Stimulated activated CD8-positive, alpha-beta memory T cell treated with anti-CD3 and anti-CD28 coated beads, Interleukin-4, amount 100 ng/mL, for 1 hour (primary cell): ENCODE results near the gene PRSS23.

Experiments used
- DNase-seq, 2 donors: peaks; one replicate each; pipeline ENCODE4 v3.0.0-alpha.2; 2020; ENCODE audit warnings: low read depth in 2 of 2, low spot score in 1 of 2

The PRSS23 gene

GRCh38 chr11:86790195-86790725 lies 10.1 kb upstream of the PRSS23 start:
- no peak for DNase-seq

GRCh38 chr11:86790867-86791849 lies 9.2 kb upstream of the PRSS23 start:
- DNase-seq = no peak

GRCh38 chr11:86792150-86792549 lies 8.2 kb upstream of the PRSS23 start:
- DNase-seq = no peak

GRCh38 chr11:86793307-86793706 lies 7.0 kb upstream of the PRSS23 start:
- DNase-seq = no peak

GRCh38 chr11:86795511-86795910 lies 4.8 kb upstream of the PRSS23 start:
- DNase-seq = no peak

- DNase-seq = no peak
Measured at GRCh38 chr11:86795949-86796348, 4.4 kb upstream of the PRSS23 start.

- no peak for DNase-seq
Measured at GRCh38 chr11:86797133-86797532, 3.2 kb upstream of the PRSS23 start.

GRCh38 chr11:86798988-86799387 lies 1.4 kb upstream of the PRSS23 start:
- DNase-seq = no peak

GRCh38 chr11:86799680-86800075 lies 664 bp upstream of the PRSS23 start:
- no peak for DNase-seq

GRCh38 chr11:86800960-86801272 lies 574 bp downstream of the PRSS23 start:
- DNase-seq = no peak

GRCh38 chr11:86801364-86801763 lies 1.0 kb downstream of the PRSS23 start:
- DNase-seq = no peak

GRCh38 chr11:86802146-86802545 lies 1.8 kb downstream of the PRSS23 start:
- no peak for DNase-seq

GRCh38 chr11:86802601-86803051 lies 2.3 kb downstream of the PRSS23 start:
- no peak for DNase-seq

GRCh38 chr11:86803136-86804045 lies 3.0 kb downstream of the PRSS23 start:
- DNase-seq = no peak

GRCh38 chr11:86804951-86805350 lies 4.6 kb downstream of the PRSS23 start:
- no peak for DNase-seq

GRCh38 chr11:86805873-86806310 lies 5.5 kb downstream of the PRSS23 start:
- DNase-seq = no peak

GRCh38 chr11:86806903-86807302 lies 6.6 kb downstream of the PRSS23 start:
- no peak for DNase-seq

GRCh38 chr11:86807360-86807759 lies 7.0 kb downstream of the PRSS23 start:
- DNase-seq = no peak

GRCh38 chr11:86809561-86809960 lies 9.2 kb downstream of the PRSS23 start:
- no peak for DNase-seq

GRCh38 chr11:86810288-86810687 lies 9.9 kb downstream of the PRSS23 start:
- no peak for DNase-seq

GRCh38 chr11:86811637-86812321 lies 11.4 kb downstream of the PRSS23 start:
- no peak for DNase-seq
